ENCODE results near the gene FILIP1L.

Gene FILIP1L

GRCh38 chr3:100099621-100100020 is 14.7 kb downstream of the FILIP1L start:
- TF ChIP-seq NFIC (IDR thresholded peaks at IDR 0.05) (no peak), TCF12 (IDR thresholded peaks at IDR 0.05; ENCODE audit: low read depth) (no peak)

GRCh38 chr3:100098784-100099070 is 15.6 kb downstream of the FILIP1L start:
- TF ChIP-seq CEBPB (IDR thresholded peaks at IDR 0.05) (no peak), USF1 (IDR thresholded peaks at IDR 0.05) (no peak), MAX (IDR thresholded peaks at IDR 0.05) (no peak)

- TF ChIP-seq CEBPB (IDR thresholded peaks at IDR 0.05) (no peak), TCF12 (IDR thresholded peaks at IDR 0.05; ENCODE audit: low read depth) (peak; percentile 52; the same call in 1 of the 2 replicates), TEAD4 (IDR thresholded peaks at IDR 0.05) (peak; percentile 89), NFIC (IDR thresholded peaks at IDR 0.05) (peak; percentile 56), REST (IDR thresholded peaks at IDR 0.05; ENCODE audit: low read depth) (no peak)
These were observed 16.1 kb downstream of the FILIP1L start for GRCh38 chr3:100097919-100098783.

- TF ChIP-seq MAX (IDR thresholded peaks at IDR 0.05): no peak
These were observed 17.4 kb downstream of the FILIP1L start for GRCh38 chr3:100096866-100097265.

- no peak for TF ChIP-seq ZBTB7A (IDR thresholded peaks at IDR 0.05; ENCODE audit: low read depth)
- TF ChIP-seq NFIC (IDR thresholded peaks at IDR 0.05): no peak
- TF ChIP-seq RAD21 (IDR thresholded peaks at IDR 0.05; ENCODE audit: low read depth): no peak
- no peak for TF ChIP-seq YY1 (IDR thresholded peaks at IDR 0.05; ENCODE audit: low read depth)
- no peak for TF ChIP-seq FOXM1 (IDR thresholded peaks at IDR 0.05; ENCODE audit: borderline replicate concordance, low read depth)
- no peak for TF ChIP-seq TAF1 (IDR thresholded peaks at IDR 0.05; ENCODE audit: low read depth)
- no peak for TF ChIP-seq EP300 (IDR thresholded peaks at IDR 0.05; ENCODE audit: borderline replicate concordance)
- no peak for TF ChIP-seq TEAD4 (IDR thresholded peaks at IDR 0.05)
- no peak for TF ChIP-seq USF1 (IDR thresholded peaks at IDR 0.05)
- TF ChIP-seq REST (IDR thresholded peaks at IDR 0.05; ENCODE audit: low read depth): no peak
These were observed 20.5 kb downstream of the FILIP1L start for GRCh38 chr3:100093831-100094230.

- TF ChIP-seq REST (IDR thresholded peaks at IDR 0.05; ENCODE audit: low read depth): no peak
- TF ChIP-seq USF1 (IDR thresholded peaks at IDR 0.05): no peak
- no peak for TF ChIP-seq FOXM1 (IDR thresholded peaks at IDR 0.05; ENCODE audit: borderline replicate concordance, low read depth)
- no peak for TF ChIP-seq EP300 (IDR thresholded peaks at IDR 0.05; ENCODE audit: borderline replicate concordance)
- TF ChIP-seq MAX (IDR thresholded peaks at IDR 0.05): no peak
- no peak for TF ChIP-seq CEBPB (IDR thresholded peaks at IDR 0.05)
- TF ChIP-seq TAF1 (IDR thresholded peaks at IDR 0.05; ENCODE audit: low read depth): no peak
- no peak for TF ChIP-seq TCF12 (IDR thresholded peaks at IDR 0.05; ENCODE audit: low read depth)
- no peak for TF ChIP-seq NFIC (IDR thresholded peaks at IDR 0.05)
- no peak for TF ChIP-seq CREB1 (IDR thresholded peaks at IDR 0.05; ENCODE audit: low read depth)
- TF ChIP-seq RAD21 (IDR thresholded peaks at IDR 0.05; ENCODE audit: low read depth): no peak
- TF ChIP-seq ZBTB7A (IDR thresholded peaks at IDR 0.05; ENCODE audit: low read depth): no peak
These were observed 23.7 kb downstream of the FILIP1L start for GRCh38 chr3:100090669-100091005.
